B cell (primary cell): ENCODE data around the gene NDUFV2.

Experiments used
- CTCF ChIP-seq: fragments of 200-600 bp; IDR thresholded peaks from one replicate; pipeline ENCODE4 v1.8.0; 2022; ENCODE audit warnings: antibody characterized with exemption, mild to moderate bottlenecking
- EZH2 ChIP-seq: IDR thresholded peaks from 2 replicates; pipeline ENCODE4 v1.6.1; 2012; ENCODE audit warnings: borderline replicate concordance, low read depth, mild to moderate bottlenecking, moderate library complexity, low read length; ENCODE audit not compliant: insufficient read depth, poor library complexity, severe bottlenecking

- no peak for TF ChIP-seq CTCF
- no peak for TF ChIP-seq EZH2
These were observed 47.3 kb upstream of the NDUFV2 start for GRCh38 chr18:9055185-9055584.
